SK-N-MC (cell line): ENCODE measurements around the gene PEF1.

Source experiments
- DNase-seq: peaks from one replicate; pipeline ENCODE4 v3.0.0-alpha.2; 2011; ENCODE audit warnings: low read depth, low spot score
- H3K27ac ChIP-seq: fragments of 200-600 bp; sonication (generic); 2 replicates; pipeline ENCODE4 v1.5.1; 2016; ENCODE audit warnings: mixed run types
- H3K36me3 ChIP-seq: fragments of 200-600 bp; sonication (generic); 2 replicates; pipeline ENCODE4 v1.6.1; 2017; ENCODE audit warnings: antibody characterized with exemption, low read length, mixed read lengths; ENCODE audit not compliant: insufficient read depth
- H3K4me3 ChIP-seq: fragments of 200-600 bp; sonication (generic); 2 replicates; pipeline ENCODE4 v1.5.1; 2016
- H3K9ac ChIP-seq: fragments of 200-600 bp; sonication (generic); 2 replicates; pipeline ENCODE4 v1.8.0; 2017; ENCODE audit warnings: mixed run types, mixed read lengths; ENCODE audit not compliant: insufficient read length
- H3K9me3 ChIP-seq: fragments of 200-600 bp; sonication (generic); 2 replicates; pipeline ENCODE4 v1.6.1; 2017; ENCODE audit warnings: low read depth, mild to moderate bottlenecking, antibody characterized with exemption, low read length, moderate library complexity, mixed read lengths
- EZH2 ChIP-seq: fragments of 200-600 bp; sonication (generic); IDR thresholded peaks from one replicate; pipeline ENCODE4 v1.6.1; 2017; ENCODE audit warnings: antibody characterized with exemption
- FOXP2 ChIP-seq: optimal IDR thresholded peaks from 2 replicates; pipeline ENCODE3; 2011; ENCODE audit warnings: mild to moderate bottlenecking, moderate library complexity; ENCODE audit not compliant: insufficient read depth; ENCODE audit errors: extremely low read length, control extremely low read depth
- POLR2AphosphoS5 ChIP-seq: IDR thresholded peaks from 2 replicates; pipeline ENCODE4 v1.6.1; 2012; ENCODE audit warnings: mild to moderate bottlenecking, low read depth, low read length, borderline replicate concordance

Gene PEF1, protein sequence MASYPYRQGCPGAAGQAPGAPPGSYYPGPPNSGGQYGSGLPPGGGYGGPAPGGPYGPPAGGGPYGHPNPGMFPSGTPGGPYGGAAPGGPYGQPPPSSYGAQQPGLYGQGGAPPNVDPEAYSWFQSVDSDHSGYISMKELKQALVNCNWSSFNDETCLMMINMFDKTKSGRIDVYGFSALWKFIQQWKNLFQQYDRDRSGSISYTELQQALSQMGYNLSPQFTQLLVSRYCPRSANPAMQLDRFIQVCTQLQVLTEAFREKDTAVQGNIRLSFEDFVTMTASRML

DNA sequence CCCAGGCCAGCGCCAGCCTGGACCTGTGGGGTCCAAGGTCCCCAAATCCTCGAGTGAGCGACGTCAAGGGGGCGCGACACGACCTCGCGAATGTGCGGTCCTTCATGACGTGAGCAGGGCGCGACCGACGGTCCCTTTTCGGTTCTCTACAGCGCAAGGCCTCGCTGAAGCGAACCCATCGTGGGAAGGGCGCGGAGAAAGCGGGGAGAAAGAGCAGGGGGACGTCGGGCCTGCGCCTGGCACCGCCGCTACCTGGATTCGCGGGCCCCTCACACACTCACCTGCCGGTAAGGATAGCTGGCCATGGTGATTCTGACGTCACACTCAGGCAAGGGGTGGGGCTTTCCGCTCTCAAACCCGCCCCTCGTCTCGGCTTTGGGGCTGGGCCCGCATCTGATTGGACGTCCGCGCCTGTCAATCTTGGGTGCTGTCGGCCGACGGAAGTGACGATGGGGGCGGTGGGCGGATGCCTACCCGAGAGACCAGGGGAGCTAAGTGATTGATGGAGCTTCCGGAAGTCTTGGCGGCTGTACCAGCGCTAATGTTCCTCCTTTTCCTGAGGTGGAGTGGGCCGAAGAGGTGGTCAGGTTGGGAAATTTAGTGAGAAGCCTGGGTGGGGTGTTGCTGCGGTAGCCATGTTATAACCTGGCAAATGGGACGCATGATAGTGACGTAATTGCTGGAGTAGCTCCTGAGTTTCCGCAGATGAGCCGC, at the start of gene PEF1:
TSS of gene PEF1 (minus strand) at position 317 of the 714 bp plus-strand sequence. CDS start at position 305, 12 bp downstream.
- Histone ChIP-seq H3K9me3 (no peaks in the 10 kb centered on the region), H3K36me3 (no peaks in the 10 kb centered on the region), H3K27ac (peak within 1 kb of the TSS; percentile 96), H3K4me3 (peak within 1 kb of the TSS; percentile 99), H3K9ac (peak within 1 kb of the TSS; percentile 96)
- peak; percentile 94 for DNase-seq
- TF ChIP-seq POLR2AphosphoS5 (peak; percentile 70), EZH2 (no peak)

DNA sequence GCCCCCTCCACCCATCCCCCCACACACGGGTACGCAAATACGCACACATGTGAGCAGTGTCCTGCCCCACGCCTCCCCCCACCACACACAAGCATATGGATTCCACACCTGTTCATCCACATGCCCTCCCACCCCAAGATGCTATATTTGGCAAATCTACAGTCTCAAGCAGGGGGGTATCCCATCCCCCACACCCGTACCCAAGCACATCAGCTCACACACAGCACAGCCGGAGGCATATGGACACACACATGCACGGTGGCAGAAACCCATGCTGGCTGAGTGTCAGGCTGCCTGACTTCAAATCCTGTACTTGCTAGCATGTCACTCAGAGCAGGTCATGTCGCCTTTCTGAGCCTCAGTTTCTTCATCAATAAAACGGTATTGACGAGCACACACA, 48.6 kb upstream of the PEF1 start:
- TF ChIP-seq FOXP2 (no peak), POLR2AphosphoS5 (no peak), EZH2 (no peak)
- no peak overlapping the region for H3K9ac ChIP-seq
- no peak overlapping the region for H3K4me3 ChIP-seq
- H3K36me3 ChIP-seq: peaks cover 87% of the 10 kb centered on the region
- no peak for DNase-seq
- H3K9me3 ChIP-seq: no peaks in the 10 kb centered on the region
- H3K27ac ChIP-seq: no peak overlapping the region

DNA sequence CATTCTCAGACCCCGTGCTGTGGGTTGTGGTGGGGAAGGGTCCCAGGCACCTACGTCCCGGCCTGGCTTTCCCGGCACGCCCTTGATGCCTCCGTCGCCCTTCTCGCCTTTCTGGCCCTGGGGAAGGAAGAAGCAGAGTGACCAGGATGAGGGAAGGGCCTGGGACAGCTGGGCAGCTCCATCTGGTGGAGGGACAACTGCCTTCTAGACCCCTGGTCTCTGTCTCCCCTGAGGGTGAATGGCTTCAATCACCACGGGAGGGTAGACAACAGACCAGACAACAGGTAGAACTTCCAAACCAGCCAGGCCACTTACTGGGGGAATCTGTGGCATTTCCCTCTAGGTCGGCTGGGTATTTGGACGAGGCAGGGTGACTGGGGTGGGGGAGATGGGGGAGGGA, 47.3 kb upstream of the PEF1 start:
- H3K9me3 ChIP-seq: no peaks in the 10 kb centered on the region
- TF ChIP-seq EZH2 (no peak), POLR2AphosphoS5 (no peak), FOXP2 (no peak)
- H3K36me3 ChIP-seq: peaks cover 85% of the 10 kb centered on the region
- no peak overlapping the region for H3K4me3 ChIP-seq
- no peak overlapping the region for H3K9ac ChIP-seq
- no peak overlapping the region for H3K27ac ChIP-seq
- DNase-seq: no peak

DNA sequence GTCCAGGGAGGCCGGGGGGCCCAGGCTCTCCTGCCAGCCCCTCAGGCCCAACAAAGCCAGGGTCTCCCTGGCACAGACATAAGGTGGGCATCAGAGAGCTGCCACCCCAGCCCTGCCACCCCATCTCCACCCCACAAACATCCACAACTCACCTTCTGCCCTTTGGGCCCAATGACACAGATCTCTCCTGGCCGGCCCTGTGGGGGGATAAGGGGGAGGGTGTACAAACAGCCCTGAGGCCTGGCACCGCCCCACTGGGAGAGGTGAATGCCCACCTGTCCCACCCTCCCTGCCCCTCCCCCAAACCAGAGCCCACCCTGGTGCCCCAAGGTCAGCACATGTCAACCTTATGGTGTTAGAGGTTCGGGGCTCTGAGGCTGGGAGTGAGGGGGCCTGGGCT, 46.8 kb upstream of the PEF1 start:
- no peak for DNase-seq
- H3K36me3 ChIP-seq: peaks cover 85% of the 10 kb centered on the region
- no peak overlapping the region for H3K9ac ChIP-seq
- TF ChIP-seq EZH2 (no peak), FOXP2 (no peak), POLR2AphosphoS5 (no peak)
- no peak overlapping the region for H3K4me3 ChIP-seq
- no peak overlapping the region for H3K27ac ChIP-seq
- H3K9me3 ChIP-seq: no peaks in the 10 kb centered on the region

DNA sequence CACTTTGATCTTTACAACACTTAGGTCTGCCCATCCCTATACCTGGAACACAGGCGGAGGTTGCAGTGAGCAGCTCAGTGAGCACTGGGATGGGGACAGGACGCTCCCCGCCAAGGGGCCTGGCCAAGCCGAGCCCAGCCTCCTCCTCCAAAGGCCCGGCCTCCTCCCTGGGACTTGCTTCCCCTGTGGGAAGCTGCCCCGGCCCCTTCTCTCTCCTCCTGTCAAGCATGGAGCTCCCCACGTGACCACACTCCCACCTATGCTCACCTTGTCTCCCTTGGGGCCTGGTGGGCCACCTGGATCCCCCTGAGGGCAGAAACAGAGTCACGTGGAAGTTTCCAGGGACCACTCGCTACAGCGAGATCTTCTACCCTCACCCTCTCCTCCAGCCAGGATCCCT, 46.2 kb upstream of the PEF1 start:
- H3K36me3 ChIP-seq: peaks cover 88% of the 10 kb centered on the region
- H3K9me3 ChIP-seq: no peaks in the 10 kb centered on the region
- H3K4me3 ChIP-seq: no peak overlapping the region
- DNase-seq: no peak
- H3K9ac ChIP-seq: no peak overlapping the region
- no peak overlapping the region for H3K27ac ChIP-seq
- TF ChIP-seq EZH2: no peak
- no peak for TF ChIP-seq FOXP2
- TF ChIP-seq POLR2AphosphoS5: no peak

DNA sequence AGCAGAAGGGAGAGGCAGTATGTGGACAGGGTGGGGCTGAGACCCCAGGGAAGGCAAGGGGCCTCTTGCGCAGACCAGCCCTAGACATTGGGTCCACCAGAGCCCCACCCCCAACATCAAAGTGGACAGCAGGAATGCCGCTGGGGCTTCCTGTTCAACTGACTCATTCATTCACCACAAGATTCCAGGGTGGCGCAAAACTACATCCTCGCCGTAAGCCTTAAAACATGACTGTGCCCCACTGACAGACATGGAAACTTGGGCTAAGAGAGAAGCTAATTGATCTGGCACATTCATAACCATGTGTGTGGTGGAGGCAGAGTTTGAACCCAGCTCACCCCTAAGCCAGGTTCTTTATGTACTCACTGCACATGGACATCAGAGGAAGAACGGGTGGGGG, 45.2 kb upstream of the PEF1 start:
- peaks cover 90% of the 10 kb centered on the region for H3K36me3 ChIP-seq
- no peak overlapping the region for H3K27ac ChIP-seq
- H3K9me3 ChIP-seq: no peaks in the 10 kb centered on the region
- no peak for DNase-seq
- H3K9ac ChIP-seq: no peak overlapping the region
- H3K4me3 ChIP-seq: no peak overlapping the region
- TF ChIP-seq POLR2AphosphoS5: no peak
- no peak for TF ChIP-seq EZH2
- TF ChIP-seq FOXP2: no peak

DNA sequence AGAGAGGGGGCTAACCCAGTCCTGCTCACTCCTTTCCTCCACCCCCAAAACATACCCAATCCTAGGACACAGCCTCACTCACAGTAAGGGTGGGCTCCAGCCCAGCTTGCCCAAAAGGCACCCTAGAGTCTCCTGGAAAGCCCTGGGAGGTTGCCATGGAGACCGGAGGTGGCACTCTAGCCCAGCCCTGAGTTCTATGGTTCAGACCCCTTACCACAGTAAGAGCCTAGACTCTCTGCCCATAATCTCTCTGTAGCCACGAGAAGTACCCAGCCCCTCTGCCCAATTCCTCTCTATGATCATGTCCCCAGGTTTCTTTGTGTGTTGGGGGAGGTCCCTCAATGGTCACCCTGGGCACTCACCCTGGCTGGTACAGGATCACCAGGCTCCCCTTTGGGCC, 44.7 kb upstream of the PEF1 start:
- H3K4me3 ChIP-seq: no peak overlapping the region
- H3K27ac ChIP-seq: no peak overlapping the region; the same call in 1 of the 2 replicates
- H3K9me3 ChIP-seq: no peaks in the 10 kb centered on the region
- no peak for DNase-seq
- H3K36me3 ChIP-seq: peaks cover 90% of the 10 kb centered on the region
- no peak overlapping the region for H3K9ac ChIP-seq
- TF ChIP-seq POLR2AphosphoS5 (no peak), EZH2 (no peak), FOXP2 (no peak)

DNA sequence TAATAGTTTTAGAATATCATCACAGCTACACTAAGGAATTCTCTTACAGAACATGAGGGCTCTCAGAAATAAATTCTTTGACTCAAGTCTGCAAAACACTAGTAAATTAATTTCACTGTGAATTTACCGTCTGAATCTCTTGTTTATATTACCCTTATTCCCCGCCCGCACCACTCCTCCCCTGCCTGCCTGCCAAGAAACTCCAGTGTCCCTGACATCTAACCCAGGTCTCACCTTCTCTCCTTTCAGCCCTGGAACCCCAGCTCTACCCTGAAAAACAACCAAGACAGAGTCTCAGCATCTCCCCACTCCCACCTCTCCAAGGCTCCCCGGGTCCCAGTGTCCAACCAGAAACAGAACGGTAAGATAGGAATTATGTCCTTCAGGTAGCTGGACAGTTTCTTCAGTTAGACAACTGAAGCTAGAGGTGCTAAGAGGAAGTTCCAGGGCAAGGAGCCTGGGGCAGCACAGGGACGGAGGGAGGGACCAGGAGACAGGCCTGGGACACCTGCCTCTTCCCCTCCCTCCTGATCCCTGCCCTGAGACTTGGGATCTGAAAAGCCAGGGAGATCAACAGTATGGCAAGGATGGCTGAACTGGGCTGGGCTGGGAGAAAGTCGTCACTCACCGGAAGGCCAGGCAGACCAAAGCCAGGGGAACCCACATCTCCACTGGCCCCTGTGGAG, 43.7 kb upstream of the PEF1 start:
- no peak for TF ChIP-seq POLR2AphosphoS5
- no peak for TF ChIP-seq FOXP2
- TF ChIP-seq EZH2: no peak
- Histone ChIP-seq H3K9ac (no peak overlapping the region), H3K9me3 (no peaks in the 10 kb centered on the region), H3K36me3 (peaks cover 90% of the 10 kb centered on the region), H3K27ac (no peak overlapping the region), H3K4me3 (no peak overlapping the region)
- no peak for DNase-seq

DNA sequence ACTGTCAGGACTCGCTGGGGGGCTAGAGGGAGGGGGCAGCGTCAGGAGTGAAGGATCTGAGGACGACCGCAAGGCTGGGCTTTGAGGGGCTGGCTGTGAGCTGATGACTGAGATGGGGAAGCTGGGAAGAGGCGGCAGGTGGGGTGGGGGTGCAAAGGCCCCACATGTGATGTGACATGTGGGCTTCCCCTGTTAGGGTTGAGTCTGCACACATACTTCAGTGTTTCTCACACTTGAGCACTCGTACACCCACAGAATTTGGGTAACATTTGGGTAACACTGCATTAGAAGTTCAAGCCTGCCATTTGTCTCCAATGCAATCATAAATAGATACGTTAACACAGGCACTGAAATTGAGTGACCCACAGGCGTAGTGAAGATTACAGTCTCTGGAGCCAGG, 42.9 kb upstream of the PEF1 start:
- H3K4me3 ChIP-seq: no peak overlapping the region
- H3K27ac ChIP-seq: no peak overlapping the region
- no peaks in the 10 kb centered on the region for H3K9me3 ChIP-seq
- DNase-seq: no peak
- peaks cover 90% of the 10 kb centered on the region for H3K36me3 ChIP-seq
- TF ChIP-seq EZH2 (no peak), FOXP2 (no peak), POLR2AphosphoS5 (no peak)
- H3K9ac ChIP-seq: no peak overlapping the region
